Neural cell (in vitro differentiated cells): ENCODE measurements around the gene GAPDHS. TPM values are rescaled to one million over a fixed set of nuclear protein-coding genes. Genes with fewer than 3 reads are reported as not detected.

Experiments
- H2AFZ ChIP-seq: fragments of 200-600, 300-800 bp; sonication (generic), shearing (Covaris generic); 2 replicates; pipeline ENCODE4 v1.6.0; 2014; ENCODE audit warnings: low read depth, mild to moderate bottlenecking, antibody characterized with exemption, low read length, moderate library complexity
- H3F3A ChIP-seq: fragments of 200-600 bp; shearing (Covaris generic); 2 replicates; pipeline ENCODE4 v1.6.1; 2016; ENCODE audit warnings: mild to moderate bottlenecking, moderate library complexity, mixed read lengths, antibody characterized with exemption, low read length; ENCODE audit not compliant: insufficient read depth, poor library complexity, severe bottlenecking
- H3K27ac ChIP-seq: fragments of 200-600, 300-800 bp; sonication (generic), shearing (Covaris generic); 2 replicates; pipeline ENCODE4 v1.5.1; 2014; ENCODE audit warnings: mild to moderate bottlenecking, low read length, moderate library complexity
- H3K27me3 ChIP-seq: fragments of 300-800, 200-600 bp; sonication (generic), shearing (Covaris generic); 2 replicates; pipeline ENCODE4 v1.6.0; 2014; ENCODE audit warnings: mild to moderate bottlenecking, low read depth, low read length, moderate library complexity; ENCODE audit not compliant: insufficient read depth
- H3K36me3 ChIP-seq: fragments of 300-800, 200-600 bp; sonication (generic), shearing (Covaris generic); 2 replicates; pipeline ENCODE4 v1.5.1; 2014; ENCODE audit warnings: mild to moderate bottlenecking, antibody characterized with exemption, low read length, moderate library complexity; ENCODE audit not compliant: insufficient read depth
- H3K4me2 ChIP-seq: fragments of 300-800, 200-600 bp; sonication (generic), shearing (Covaris generic); 2 replicates; pipeline ENCODE4 v1.6.0; 2014; ENCODE audit warnings: mild to moderate bottlenecking, low read length
- H3K4me3 ChIP-seq: fragments of 300-800, 200-600 bp; sonication (generic), shearing (Covaris generic); 2 replicates; pipeline ENCODE4 v1.5.1; 2014; ENCODE audit warnings: mild to moderate bottlenecking, low read length, moderate library complexity
- H3K79me2 ChIP-seq: fragments of 200-600 bp; shearing (Covaris generic); replicated peaks from 2 replicates; pipeline ENCODE4 v1.6.0; 2014; ENCODE audit warnings: mild to moderate bottlenecking, low read length, moderate library complexity; ENCODE audit not compliant: insufficient read depth
- H3K9ac ChIP-seq: fragments of 300-800, 200-600 bp; sonication (generic), shearing (Covaris generic); 2 replicates; pipeline ENCODE4 v1.6.1; 2016; ENCODE audit warnings: mild to moderate bottlenecking, low read length, mixed read lengths
- H3K9me2 ChIP-seq: fragments of 200-600 bp; shearing (Covaris generic); 2 replicates; pipeline ENCODE4 v1.6.1; 2016; ENCODE audit warnings: mild to moderate bottlenecking, low read length, mixed read lengths; ENCODE audit not compliant: insufficient read depth
- H3K9me3 ChIP-seq: fragments of 200-600, 300-800 bp; sonication (generic), shearing (Covaris generic); 2 replicates; pipeline ENCODE4 v1.6.1; 2016; ENCODE audit warnings: mild to moderate bottlenecking, mixed run types, low read length, moderate library complexity, mixed read lengths
- H4K20me1 ChIP-seq: fragments of 200-600 bp; shearing (Covaris generic); 2 replicates; pipeline ENCODE4 v1.6.1; 2016; ENCODE audit warnings: mild to moderate bottlenecking, mixed run types; ENCODE audit not compliant: insufficient read depth
- CTCF ChIP-seq: fragments of 450-650 bp; IDR thresholded peaks from 2 replicates; pipeline ENCODE4 v1.5.1; 2014; ENCODE audit warnings: antibody characterized with exemption, mild to moderate bottlenecking, moderate library complexity; ENCODE audit not compliant: poor library complexity, severe bottlenecking
- EP300 ChIP-seq: fragments of 450-650 bp; conservative IDR thresholded peaks from 2 replicates; pipeline ENCODE4 v1.6.1; 2014; ENCODE audit warnings: antibody characterized with exemption, mild to moderate bottlenecking, moderate library complexity; ENCODE audit not compliant: poor library complexity, severe bottlenecking
- EZH2 ChIP-seq: fragments of 200-600, 300-800 bp; shearing (Covaris generic), sonication (generic); IDR thresholded peaks from 2 replicates; pipeline ENCODE4 v1.6.1; 2014; ENCODE audit warnings: antibody characterized with exemption, low read length, borderline replicate concordance, mild to moderate bottlenecking; ENCODE audit not compliant: insufficient read depth, poor library complexity, severe bottlenecking
- MXI1 ChIP-seq: fragments of 450-650 bp; conservative IDR thresholded peaks from 2 replicates; pipeline ENCODE4 v1.6.1; 2014; ENCODE audit warnings: antibody characterized with exemption, mild to moderate bottlenecking; ENCODE audit not compliant: poor library complexity, severe bottlenecking
- POLR2AphosphoS5 ChIP-seq: IDR thresholded peaks from 2 replicates; pipeline ENCODE4 v1.6.1; 2012
- RAD21 ChIP-seq: fragments of 450-650 bp; conservative IDR thresholded peaks from 2 replicates; pipeline ENCODE4 v1.6.1; 2014; ENCODE audit warnings: antibody characterized with exemption, mild to moderate bottlenecking, moderate library complexity
- REST ChIP-seq: IDR thresholded peaks from 2 replicates; pipeline ENCODE4 v1.6.1; 2012; ENCODE audit warnings: borderline replicate concordance
- SMC3 ChIP-seq: fragments of 450-650 bp; conservative IDR thresholded peaks from 2 replicates; pipeline ENCODE4 v1.6.1; 2014; ENCODE audit warnings: antibody characterized with exemption, mild to moderate bottlenecking, moderate library complexity; ENCODE audit not compliant: poor library complexity
- TAF1 ChIP-seq: IDR thresholded peaks from 2 replicates; pipeline ENCODE4 v1.6.1; 2012; ENCODE audit warnings: low read depth
- polyA plus RNA-seq: library from polyadenylated mRNA; depleted of rRNA; stranded (reverse); fragments of >200 nt; gene quantifications from 2 replicates; pipeline ENCODE4 v1.2.3, GENCODE V29; 2014

The GAPDHS gene
- polyA plus RNA-seq, 1 donor from 2014 or later, result not detected

GRCh38 chr19:35587321-35587720 lies 54.1 kb downstream of the GAPDHS start:
- Histone ChIP-seq H2AFZ (no peak overlapping the region), H3K27me3 (no peaks in the 10 kb centered on the region), H3F3A (no peaks in the 10 kb centered on the region), H3K36me3 (no peaks in the 10 kb centered on the region), H3K27ac (no peak overlapping the region), H4K20me1 (no peaks in the 10 kb centered on the region), H3K4me3 (no peak overlapping the region), H3K9me3 (no peaks in the 10 kb centered on the region), H3K4me2 (no peak overlapping the region), H3K79me2 (no peaks in the 10 kb centered on the region), H3K9ac (no peak overlapping the region), H3K9me2 (no peaks in the 10 kb centered on the region)
- TF ChIP-seq EZH2, result no peak

GRCh38 chr19:35590875-35591274 lies 57.6 kb downstream of the GAPDHS start:
- H3F3A ChIP-seq, result no peaks in the 10 kb centered on the region
- no peaks in the 10 kb centered on the region for H3K9me3 ChIP-seq
- H3K36me3 ChIP-seq, result no peaks in the 10 kb centered on the region
- H3K4me3 ChIP-seq, result no peak overlapping the region
- H4K20me1 ChIP-seq, result no peaks in the 10 kb centered on the region
- no peaks in the 10 kb centered on the region for H3K79me2 ChIP-seq
- no peak overlapping the region for H3K27ac ChIP-seq
- no peaks in the 10 kb centered on the region for H3K9me2 ChIP-seq
- H2AFZ ChIP-seq, result no peak overlapping the region
- no peak overlapping the region for H3K4me2 ChIP-seq
- H3K9ac ChIP-seq, result no peak overlapping the region
- TF ChIP-seq EP300, result no peak
- TF ChIP-seq CTCF, result no peak
- no peak for TF ChIP-seq REST
- TF ChIP-seq TAF1, result no peak
- TF ChIP-seq POLR2AphosphoS5, result no peak
- no peak for TF ChIP-seq RAD21
- no peak for TF ChIP-seq EZH2
- no peak for TF ChIP-seq MXI1
- no peak for TF ChIP-seq SMC3
- no peaks in the 10 kb centered on the region for H3K27me3 ChIP-seq

GRCh38 chr19:35592226-35592625 lies 59.0 kb downstream of the GAPDHS start:
- H3K79me2 ChIP-seq, result no peaks in the 10 kb centered on the region
- H3K36me3 ChIP-seq, result no peaks in the 10 kb centered on the region
- no peak for TF ChIP-seq REST
- no peak for TF ChIP-seq RAD21
- no peak for TF ChIP-seq EZH2
- no peak for TF ChIP-seq CTCF
- TF ChIP-seq MXI1, result no peak
- TF ChIP-seq EP300, result no peak
- TF ChIP-seq SMC3, result no peak
- TF ChIP-seq POLR2AphosphoS5, result no peak
- no peak for TF ChIP-seq TAF1
- no peak overlapping the region for H3K4me3 ChIP-seq
- no peaks in the 10 kb centered on the region for H3K9me2 ChIP-seq
- H3K9ac ChIP-seq, result no peak overlapping the region
- H4K20me1 ChIP-seq, result no peaks in the 10 kb centered on the region
- no peaks in the 10 kb centered on the region for H3K27me3 ChIP-seq
- H3K9me3 ChIP-seq, result no peaks in the 10 kb centered on the region
- no peak overlapping the region for H3K27ac ChIP-seq
- H3F3A ChIP-seq, result no peaks in the 10 kb centered on the region
- H2AFZ ChIP-seq, result no peak overlapping the region
- no peak overlapping the region for H3K4me2 ChIP-seq
